ENCODE results near the gene FMN1. TPM values are rescaled to one million over a fixed set of nuclear protein-coding genes. Genes with fewer than 3 reads are reported as not detected.

The FMN1 gene
- total RNA-seq, 4 donors from 2014 or later: 32.6 to 102 (median 63.0) TPM

- H3K9me3 ChIP-seq: no peaks in the 10 kb centered on the region
- in situ Hi-C loops (cut with MboI; ENCODE audit: low pct_ligation_motif_present in 1 of 4, low pct_unique_long_range_greater_than_20kb in 1 of 4, low sequenced_read_pairs in 3 of 4): loop anchor here in 1 of 4 donors (25.0 kb wide), 1 partner anchor 101 kb away; no protein-coding TSS in a partner anchor
- H3K36me3 ChIP-seq: no peaks in the 10 kb centered on the region
- DNase-seq: no peak
- no peaks in the 10 kb centered on the region for H3K27me3 ChIP-seq
- TF ChIP-seq POLR2AphosphoS5 (IDR thresholded peaks at IDR 0.05) (no peak), CTCF (IDR thresholded peaks at IDR 0.05) (no peak), POLR2A (IDR thresholded peaks at IDR 0.05) (no peak), EP300 (IDR thresholded peaks at IDR 0.05; ENCODE audit: low read depth) (no peak)
- no peak overlapping the region for H3K27ac ChIP-seq
- H3K4me3 ChIP-seq: no peak overlapping the region
- no peaks in the 10 kb centered on the region for H3K4me1 ChIP-seq
- intact Hi-C loops (cut with DNase I; ENCODE audit: low total_unique reads): no loop called here
- WGBS, 2 donors (ENCODE audit: low coverage in 1 of 2): 79 to 85% methylated on average over 4 to 5 of the region's 5 CpGs
Measured at GRCh38 chr15:32787949-32788348, 406.6 kb downstream of the FMN1 start.

DNA sequence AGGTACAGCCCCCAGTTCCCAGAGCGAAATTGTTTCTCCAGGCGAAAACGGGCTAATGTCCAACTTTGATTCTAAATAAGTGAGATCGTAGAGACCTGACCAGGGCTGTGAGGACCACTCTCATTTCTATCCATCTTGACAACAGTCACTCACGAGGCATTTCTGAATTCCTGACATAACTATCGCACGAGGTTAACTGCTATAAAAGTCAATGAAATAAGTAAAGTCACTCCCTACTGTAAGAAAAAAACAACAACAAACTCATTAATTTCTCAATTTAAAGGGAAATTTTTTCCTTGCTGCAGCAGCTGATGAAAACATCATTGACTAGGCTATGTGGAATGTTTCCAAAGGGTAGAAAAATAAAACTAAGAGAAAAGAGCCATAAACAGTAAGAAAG is 407.6 kb downstream of the FMN1 start:
- H3K4me3 ChIP-seq: no peak overlapping the region
- no peaks in the 10 kb centered on the region for H3K27me3 ChIP-seq
- no peak for TF ChIP-seq POLR2AphosphoS5 (IDR thresholded peaks at IDR 0.05)
- TF ChIP-seq POLR2A (IDR thresholded peaks at IDR 0.05): no peak
- no peak for TF ChIP-seq EP300 (IDR thresholded peaks at IDR 0.05; ENCODE audit: low read depth)
- no peak for TF ChIP-seq CTCF (IDR thresholded peaks at IDR 0.05)
- no peak for DNase-seq
- no peaks in the 10 kb centered on the region for H3K36me3 ChIP-seq
- H3K9me3 ChIP-seq: no peaks in the 10 kb centered on the region
- WGBS, 2 donors (ENCODE audit: low coverage in 1 of 2): 88 to 94% methylated on average over 4 to 7 of the region's 7 CpGs
- in situ Hi-C loops (cut with MboI; ENCODE audit: low pct_ligation_motif_present in 1 of 4, low pct_unique_long_range_greater_than_20kb in 1 of 4, low sequenced_read_pairs in 3 of 4): loop anchor here in 1 of 4 donors (25.0 kb wide), 1 partner anchor 100 kb away; no protein-coding TSS in a partner anchor
- intact Hi-C loops (cut with DNase I; ENCODE audit: low total_unique reads): no loop called here
- H3K27ac ChIP-seq: no peak overlapping the region
- H3K4me1 ChIP-seq: no peaks in the 10 kb centered on the region

DNA sequence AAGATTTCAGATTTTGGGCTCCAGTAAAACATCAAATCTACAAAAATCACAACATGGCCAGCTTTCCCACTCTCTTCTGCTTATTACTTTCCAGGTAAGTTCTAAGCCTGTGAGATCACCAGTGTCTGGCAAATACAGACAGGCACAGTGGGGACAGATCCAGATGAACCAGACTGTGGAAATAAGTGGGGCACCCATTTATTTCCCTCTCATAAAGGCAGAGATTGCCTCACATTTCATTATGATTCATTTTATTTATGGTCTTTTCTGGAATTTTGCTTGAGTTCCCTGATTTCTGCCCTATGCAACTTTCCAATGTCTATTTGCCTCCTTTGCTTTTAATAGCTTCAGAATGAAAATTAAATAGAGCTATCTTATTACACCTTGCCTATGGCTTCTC is 409.9 kb downstream of the FMN1 start:
- Histone ChIP-seq H3K27me3 (no peaks in the 10 kb centered on the region), H3K9me3 (no peaks in the 10 kb centered on the region), H3K4me3 (no peak overlapping the region), H3K27ac (no peak overlapping the region), H3K36me3 (no peaks in the 10 kb centered on the region), H3K4me1 (no peaks in the 10 kb centered on the region)
- DNase-seq: no peak
- intact Hi-C loops (cut with DNase I; ENCODE audit: low total_unique reads): no loop called here
- in situ Hi-C loops (cut with MboI; ENCODE audit: low pct_ligation_motif_present in 1 of 4, low pct_unique_long_range_greater_than_20kb in 1 of 4, low sequenced_read_pairs in 3 of 4): loop anchor here in 1 of 4 donors (25.0 kb wide), 1 partner anchor 97 kb away; no protein-coding TSS in a partner anchor
- no peak for TF ChIP-seq EP300 (IDR thresholded peaks at IDR 0.05; ENCODE audit: low read depth)
- TF ChIP-seq POLR2A (IDR thresholded peaks at IDR 0.05): no peak
- no peak for TF ChIP-seq POLR2AphosphoS5 (IDR thresholded peaks at IDR 0.05)
- no peak for TF ChIP-seq CTCF (IDR thresholded peaks at IDR 0.05)

DNA sequence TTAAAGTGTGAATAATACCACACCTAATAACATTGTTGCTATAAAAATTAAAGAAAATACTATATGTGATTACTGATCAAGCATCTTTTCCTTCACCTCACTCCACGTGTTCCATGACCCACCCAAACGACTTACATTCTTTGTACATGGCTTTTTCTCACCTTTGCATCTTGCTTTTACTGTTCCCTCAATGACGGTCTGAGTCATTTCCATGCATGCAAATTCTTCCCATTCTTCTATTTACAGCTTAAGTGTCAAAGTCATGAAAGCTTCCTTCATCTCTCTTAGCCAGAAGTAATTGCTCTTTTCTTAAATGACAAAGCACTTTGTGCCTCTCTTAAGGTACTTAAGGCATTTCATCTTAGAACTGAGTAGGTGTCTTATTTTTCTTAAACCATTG is 412.7 kb downstream of the FMN1 start:
- Histone ChIP-seq H3K27ac (no peak overlapping the region), H3K9me3 (no peaks in the 10 kb centered on the region), H3K36me3 (no peaks in the 10 kb centered on the region), H3K27me3 (no peaks in the 10 kb centered on the region), H3K4me1 (no peaks in the 10 kb centered on the region), H3K4me3 (no peak overlapping the region)
- no peak for DNase-seq
- in situ Hi-C loops (cut with MboI; ENCODE audit: low pct_ligation_motif_present in 1 of 4, low pct_unique_long_range_greater_than_20kb in 1 of 4, low sequenced_read_pairs in 3 of 4): loop anchor here in 1 of 4 donors (25.0 kb wide), 1 partner anchor 94 kb away; no protein-coding TSS in a partner anchor
- TF ChIP-seq POLR2AphosphoS5 (IDR thresholded peaks at IDR 0.05) (no peak), POLR2A (IDR thresholded peaks at IDR 0.05) (no peak), CTCF (IDR thresholded peaks at IDR 0.05) (no peak)
- intact Hi-C loops (cut with DNase I; ENCODE audit: low total_unique reads): no loop called here
- WGBS, 2 donors (ENCODE audit: low coverage in 1 of 2): 74 to 83% methylated on average over 3 of the region's 3 CpGs

Measured in transverse colon (tissue), 4 donors.